Measurements from ENCODE around the gene RASGRF1.

RASGRF1 gene

GRCh38 chr15:79007066-79007465 lies 83.5 kb downstream of the RASGRF1 start:
- no peak overlapping the region for H3K4me3 ChIP-seq (ENCODE audit: control insufficient read depth, low read depth, low read length)
- peak; percentile 47 for TF ChIP-seq CTCF (conservative IDR thresholded peaks at IDR 0.05; ENCODE audit: control insufficient read depth, insufficient read depth, low read depth, low read length)
- DNase-seq (ENCODE audit: low read depth): peak; percentile 41

- no peak for DNase-seq (ENCODE audit: low read depth)
- TF ChIP-seq CTCF (conservative IDR thresholded peaks at IDR 0.05; ENCODE audit: control insufficient read depth, insufficient read depth, low read depth, low read length): no peak
- H3K4me3 ChIP-seq (ENCODE audit: control insufficient read depth, low read depth, low read length): no peak overlapping the region
These were observed 84.5 kb downstream of the RASGRF1 start for GRCh38 chr15:79006071-79006470.

GRCh38 chr15:79004336-79004735 lies 86.2 kb downstream of the RASGRF1 start:
- peak; percentile 60 for DNase-seq (ENCODE audit: low read depth)
- no peak for TF ChIP-seq CTCF (conservative IDR thresholded peaks at IDR 0.05; ENCODE audit: control insufficient read depth, insufficient read depth, low read depth, low read length)
- H3K4me3 ChIP-seq (ENCODE audit: control insufficient read depth, low read depth, low read length): no peak overlapping the region

GRCh38 chr15:79003896-79004295 lies 86.7 kb downstream of the RASGRF1 start:
- no peak for DNase-seq (ENCODE audit: low read depth)
- H3K4me3 ChIP-seq (ENCODE audit: control insufficient read depth, low read depth, low read length): no peak overlapping the region
- no peak for TF ChIP-seq CTCF (conservative IDR thresholded peaks at IDR 0.05; ENCODE audit: control insufficient read depth, insufficient read depth, low read depth, low read length)

GRCh38 chr15:79003301-79003700 lies 87.3 kb downstream of the RASGRF1 start:
- no peak overlapping the region for H3K4me3 ChIP-seq (ENCODE audit: control insufficient read depth, low read depth, low read length)
- peak; percentile 57 for DNase-seq (ENCODE audit: low read depth)
- no peak for TF ChIP-seq CTCF (conservative IDR thresholded peaks at IDR 0.05; ENCODE audit: control insufficient read depth, insufficient read depth, low read depth, low read length)

- DNase-seq (ENCODE audit: low read depth): no peak
- TF ChIP-seq CTCF (conservative IDR thresholded peaks at IDR 0.05; ENCODE audit: control insufficient read depth, insufficient read depth, low read depth, low read length): no peak
- H3K4me3 ChIP-seq (ENCODE audit: control insufficient read depth, low read depth, low read length): no peak overlapping the region
These were observed 88.0 kb downstream of the RASGRF1 start for GRCh38 chr15:79002581-79002980.

- no peak for DNase-seq (ENCODE audit: low read depth)
- H3K4me3 ChIP-seq (ENCODE audit: control insufficient read depth, low read depth, low read length): no peak overlapping the region
- no peak for TF ChIP-seq CTCF (conservative IDR thresholded peaks at IDR 0.05; ENCODE audit: control insufficient read depth, insufficient read depth, low read depth, low read length)
These were observed 90.9 kb downstream of the RASGRF1 start for GRCh38 chr15:78999636-79000035.

Data from fibroblast of mammary gland (primary cell).